Muscle of leg (tissue), 11 donors: ENCODE results near the gene PPP3R2. TPM values are rescaled to one million over a fixed set of nuclear protein-coding genes. Genes with fewer than 3 reads are reported as not detected.
"Not testable (repeated sequence)": the region's sequence is repeated elsewhere in the genome, so short reads cannot be mapped to it uniquely, and the experiment has no call there.

Experiments used
- DNase-seq: peaks from one replicate; pipeline ENCODE4 v3.0.0; 2013
- H3K27ac ChIP-seq: one replicate; pipeline ENCODE4 v1.5.1; 2013; ENCODE audit warnings: mild to moderate bottlenecking, low read length, control low read depth
- H3K27me3 ChIP-seq: one replicate; pipeline ENCODE4 v1.6.1; 2013; ENCODE audit warnings: low read length; ENCODE audit not compliant: control insufficient read depth, insufficient read depth
- H3K36me3 ChIP-seq: one replicate; pipeline ENCODE4 v1.6.1; 2013; ENCODE audit warnings: low read length; ENCODE audit not compliant: control insufficient read depth, insufficient read depth
- H3K4me1 ChIP-seq: one replicate; pipeline ENCODE4 v1.6.1; 2013; ENCODE audit warnings: low read length; ENCODE audit not compliant: control insufficient read depth, insufficient read depth
- H3K4me3 ChIP-seq: one replicate; pipeline ENCODE4 v1.5.1; 2013; ENCODE audit warnings: low read length, control low read depth
- H3K9me3 ChIP-seq: replicated peaks from 2 replicates; pipeline ENCODE4 v1.6.1; 2013; ENCODE audit warnings: low read depth, low read length; ENCODE audit not compliant: control insufficient read depth
- WGBS: methylation state at CpG from one replicate; pipeline ENCODE4 v1.1.5; 2013; ENCODE audit warnings: missing lambda C conversion rate; ENCODE audit not compliant: insufficient coverage; 5-methylcytosine and 5-hydroxymethylcytosine counted together
- polyA plus RNA-seq, 8 donors: library from polyadenylated mRNA; unstranded; fragments of 120-200 nt; gene quantifications; one replicate each; pipeline versions ENCODE4 v1.2.1 to v1.2.3, GENCODE V29; 2013; ENCODE audit warnings: inconsistent platforms in 1 of 8, low replicate concordance in 1 of 8; ENCODE audit not compliant: insufficient read length in 8 of 8, insufficient read depth in 1 of 8
- total RNA-seq: library from RNA; stranded (reverse); fragments of 120-200 nt; gene quantifications from one replicate; pipeline ENCODE4 v1.2.4, GENCODE V29; 2013

PPP3R2 gene
- total and polyA plus RNA-seq, 9 donors, result 0.04 TPM; not detected in 7

GRCh38 chr9:101571114-101571513 lies 23.7 kb downstream of the PPP3R2 start:
- Histone ChIP-seq H3K27me3 (no peaks in the 10 kb centered on the region), H3K4me3 (no peak overlapping the region), H3K27ac (no peak overlapping the region), H3K4me1 (no peaks in the 10 kb centered on the region), H3K9me3 (no peaks in the 10 kb centered on the region), H3K36me3 (peaks cover 5% of the 10 kb centered on the region)
- WGBS, result no CpG with 5 or more reads among the region's 1 CpG
- DNase-seq, result no peak

GRCh38 chr9:101569741-101570501 lies 24.8 kb downstream of the PPP3R2 start:
- peaks cover 5% of the 10 kb centered on the region for H3K36me3 ChIP-seq
- H3K27ac ChIP-seq, result no peak overlapping the region
- WGBS, result 94% methylated on average over 2 of the region's 5 CpGs
- DNase-seq, result no peak
- H3K9me3 ChIP-seq, result no peaks in the 10 kb centered on the region
- no peaks in the 10 kb centered on the region for H3K27me3 ChIP-seq
- no peak overlapping the region for H3K4me3 ChIP-seq
- no peaks in the 10 kb centered on the region for H3K4me1 ChIP-seq

- no peaks in the 10 kb centered on the region for H3K9me3 ChIP-seq
- H3K4me1 ChIP-seq, result no peaks in the 10 kb centered on the region
- H3K4me3 ChIP-seq, result no peak overlapping the region
- DNase-seq, result no peak
- H3K36me3 ChIP-seq, result peaks cover 14% of the 10 kb centered on the region
- no peaks in the 10 kb centered on the region for H3K27me3 ChIP-seq
- WGBS, result 100% methylated on average over 2 of the region's 3 CpGs
- H3K27ac ChIP-seq, result no peak overlapping the region
These were observed 26.9 kb downstream of the PPP3R2 start for GRCh38 chr9:101567725-101568350.

- DNase-seq, result no peak
- 67% methylated on average over 1 of the region's 5 CpGs for WGBS
These were observed 27.7 kb downstream of the PPP3R2 start for GRCh38 chr9:101566904-101567724.

GRCh38 chr9:101564252-101564651 lies 30.5 kb downstream of the PPP3R2 start:
- H3K9me3 ChIP-seq, result peaks cover under 1% of the 10 kb centered on the region
- H3K27me3 ChIP-seq, result no peaks in the 10 kb centered on the region
- H3K4me3 ChIP-seq, result no peak overlapping the region
- no peaks in the 10 kb centered on the region for H3K4me1 ChIP-seq
- peaks cover 31% of the 10 kb centered on the region for H3K36me3 ChIP-seq
- no peak for DNase-seq
- no peak overlapping the region for H3K27ac ChIP-seq

More at GRCh38 chr9:101566904-101567724, 27.7 kb downstream of the PPP3R2 start:
- H3K9me3 ChIP-seq, result no peaks in the 10 kb centered on the region
- H3K36me3 ChIP-seq, result peaks cover 21% of the 10 kb centered on the region
- H3K27me3 ChIP-seq, result no peaks in the 10 kb centered on the region
- H3K27ac ChIP-seq, result no peak overlapping the region
- no peak overlapping the region for H3K4me3 ChIP-seq
- H3K4me1 ChIP-seq, result no peaks in the 10 kb centered on the region

- Histone ChIP-seq H3K9me3 (peaks cover 3% of the 10 kb centered on the region), H3K4me3 (no peak overlapping the region), H3K36me3 (peaks cover 33% of the 10 kb centered on the region), H3K27me3 (no peaks in the 10 kb centered on the region), H3K27ac (no peak overlapping the region), H3K4me1 (no peaks in the 10 kb centered on the region)
- DNase-seq, result no peak
- no CpG with 5 or more reads among the region's 1 CpG for WGBS
These were observed 31.8 kb downstream of the PPP3R2 start for GRCh38 chr9:101562966-101563365.

- DNase-seq, result no peak
- Histone ChIP-seq H3K36me3 (peaks cover 35% of the 10 kb centered on the region), H3K27ac (no peak overlapping the region), H3K4me1 (no peaks in the 10 kb centered on the region), H3K9me3 (peaks cover 3% of the 10 kb centered on the region), H3K27me3 (no peaks in the 10 kb centered on the region), H3K4me3 (no peak overlapping the region)
- 100% methylated on average over 1 of the region's 1 CpG for WGBS
These were observed 33.0 kb downstream of the PPP3R2 start for GRCh38 chr9:101561740-101562139.

- peaks cover 52% of the 10 kb centered on the region for H3K36me3 ChIP-seq
- WGBS, result 61% methylated on average over 9 of the region's 18 CpGs
These were observed 45.2 kb downstream of the PPP3R2 start for GRCh38 chr9:101549472-101550098.

GRCh38 chr9:101543098-101543735 lies 51.6 kb downstream of the PPP3R2 start:
- Histone ChIP-seq H3K4me3 (no peak overlapping the region), H3K27ac (no peak overlapping the region), H3K4me1 (no peaks in the 10 kb centered on the region), H3K9me3 (no peaks in the 10 kb centered on the region), H3K27me3 (no peaks in the 10 kb centered on the region), H3K36me3 (peaks cover 44% of the 10 kb centered on the region)
- DNase-seq, result no peak
- WGBS, result 94% methylated on average over 12 of the region's 14 CpGs

More at GRCh38 chr9:101549472-101550098, 45.2 kb downstream of the PPP3R2 start:
- DNase-seq, H3K27ac ChIP-seq, H3K27me3 ChIP-seq, H3K9me3 ChIP-seq, H3K4me1 ChIP-seq, H3K4me3 ChIP-seq: not testable (repeated sequence)
